Measurements from ENCODE around the gene POU3F2. TPM values are rescaled to one million over a fixed set of nuclear protein-coding genes. Genes with fewer than 3 reads are reported as not detected.

POU3F2 gene
- total and polyA plus RNA-seq, 2 donors (not counting 3 experiments of a cell fraction or from before 2014, with no cell fraction given) = not detected

GRCh38 chr6:98875375-98875774 is 41.0 kb downstream of the POU3F2 start:
- H3K4me3 ChIP-seq (replicated peaks in 1 of 3; ENCODE audit: insufficient read depth in 1 of 3, low read depth in 1 of 3, low read length in 3 of 3) = no peak overlapping the region
- H3K4me1 ChIP-seq (ENCODE audit: control insufficient read depth, extremely low read depth, insufficient read depth, low read length) = peaks cover 4% of the 10 kb centered on the region
- H4K20me1 ChIP-seq (replicated peaks; ENCODE audit: control insufficient read depth, extremely low read depth, insufficient read depth, low read length) = no peaks in the 10 kb centered on the region
- no peaks in the 10 kb centered on the region for H3K79me2 ChIP-seq (ENCODE audit: control insufficient read depth, insufficient read depth, low read length)
- H2AFZ ChIP-seq (ENCODE audit: low read depth, low read length) = no peak overlapping the region
- no peak overlapping the region for H3K27ac ChIP-seq (ENCODE audit: insufficient read depth, low read depth, low read length)
- no peaks in the 10 kb centered on the region for H3K36me3 ChIP-seq (ENCODE audit: control insufficient read depth in 2 of 2, extremely low read depth in 1 of 2, insufficient read depth in 2 of 2, low read length in 2 of 2)
- no peak for DNase-seq (ENCODE audit: low read depth, low spot score)
- no peak overlapping the region for H3K9ac ChIP-seq (replicated peaks; ENCODE audit: extremely low read depth, insufficient read depth, low read length)
- dilution Hi-C loops (cut with MboI; ENCODE audit: extremely low pct_ligation_motif_present, low sequenced_read_pairs) (no loop called here), intact Hi-C loops (cut with micrococcal nuclease) (no loop called here)
- H3K4me2 ChIP-seq (ENCODE audit: insufficient read depth, low read length) = no peak overlapping the region
- H3K27me3 ChIP-seq (ENCODE audit: control insufficient read depth in 2 of 2, insufficient read depth in 2 of 2, low read length in 2 of 2) = no peaks in the 10 kb centered on the region
- no peak for FAIRE-seq
- TF ChIP-seq, protein P1, sequence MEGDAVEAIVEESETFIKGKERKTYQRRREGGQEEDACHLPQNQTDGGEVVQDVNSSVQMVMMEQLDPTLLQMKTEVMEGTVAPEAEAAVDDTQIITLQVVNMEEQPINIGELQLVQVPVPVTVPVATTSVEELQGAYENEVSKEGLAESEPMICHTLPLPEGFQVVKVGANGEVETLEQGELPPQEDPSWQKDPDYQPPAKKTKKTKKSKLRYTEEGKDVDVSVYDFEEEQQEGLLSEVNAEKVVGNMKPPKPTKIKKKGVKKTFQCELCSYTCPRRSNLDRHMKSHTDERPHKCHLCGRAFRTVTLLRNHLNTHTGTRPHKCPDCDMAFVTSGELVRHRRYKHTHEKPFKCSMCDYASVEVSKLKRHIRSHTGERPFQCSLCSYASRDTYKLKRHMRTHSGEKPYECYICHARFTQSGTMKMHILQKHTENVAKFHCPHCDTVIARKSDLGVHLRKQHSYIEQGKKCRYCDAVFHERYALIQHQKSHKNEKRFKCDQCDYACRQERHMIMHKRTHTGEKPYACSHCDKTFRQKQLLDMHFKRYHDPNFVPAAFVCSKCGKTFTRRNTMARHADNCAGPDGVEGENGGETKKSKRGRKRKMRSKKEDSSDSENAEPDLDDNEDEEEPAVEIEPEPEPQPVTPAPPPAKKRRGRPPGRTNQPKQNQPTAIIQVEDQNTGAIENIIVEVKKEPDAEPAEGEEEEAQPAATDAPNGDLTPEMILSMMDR (IDR thresholded peaks at IDR 0.05; ENCODE audit: extremely low read depth in 1 of 2, insufficient read depth in 1 of 2, low read depth in 1 of 2, low read length in 2 of 2) = no peak
- TF ChIP-seq, protein P2, sequence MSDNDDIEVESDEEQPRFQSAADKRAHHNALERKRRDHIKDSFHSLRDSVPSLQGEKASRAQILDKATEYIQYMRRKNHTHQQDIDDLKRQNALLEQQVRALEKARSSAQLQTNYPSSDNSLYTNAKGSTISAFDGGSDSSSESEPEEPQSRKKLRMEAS (IDR thresholded peaks at IDR 0.05; ENCODE audit: insufficient read depth, insufficient read length) = no peak
- TF ChIP-seq POLR2AphosphoS5 (IDR thresholded peaks at IDR 0.05; ENCODE audit: insufficient read depth, low read depth, low read length) = no peak
- TF ChIP-seq JUN (IDR thresholded peaks at IDR 0.05; ENCODE audit: borderline replicate concordance, insufficient read depth, insufficient read length, low read depth) = no peak
- TF ChIP-seq FOS (IDR thresholded peaks at IDR 0.05; ENCODE audit: borderline replicate concordance, insufficient read depth, low read length) = no peak
- no peak for TF ChIP-seq MYC (IDR thresholded peaks at IDR 0.05; ENCODE audit: low read depth, low read length)
- no peak for TF ChIP-seq GATA2 (IDR thresholded peaks at IDR 0.05; ENCODE audit: insufficient read depth, insufficient read length, low read depth, low read length)
- TF ChIP-seq EZH2 (IDR thresholded peaks at IDR 0.05; ENCODE audit: borderline replicate concordance, low read depth, low read length, severe bottlenecking) = no peak
- TF ChIP-seq POLR2A (IDR thresholded peaks at IDR 0.05; ENCODE audit: low read depth, low read length) = no peak
- POLR2A ChIA-PET = no interaction called here
- BruUV-seq (replicated peaks) = no TSS peak
- H3K9me3 ChIP-seq (replicated peaks; ENCODE audit: control insufficient read depth, insufficient read depth, low read length) = no peaks in the 10 kb centered on the region
- no peaks in the 10 kb centered on the region for H3K9me1 ChIP-seq (replicated peaks; ENCODE audit: control insufficient read depth, extremely low read depth, insufficient read depth, low read length)
- CTCF ChIA-PET = no interaction called here

Measured in endothelial cell of umbilical vein (primary cell).